Gastroesophageal sphincter (tissue), 3 donors: ENCODE data around the gene DACT2.

Source experiments
- CTCF ChIP-seq, 4 experiments: fragments of 200-600 bp in 2 of 4; fragments of 450-650 bp in 2 of 4; sonication (generic) in 1 of 4; IDR thresholded peaks; one replicate each; pipeline ENCODE4 v1.5.1; 2017 to 2019; ENCODE audit warnings: antibody characterized with exemption in 4 of 4, mild to moderate bottlenecking in 2 of 4, moderate library complexity in 2 of 4
- POLR2A ChIP-seq, 2 donors: fragments of 450-650 bp; IDR thresholded peaks; one replicate each; pipeline ENCODE4 v1.6.1; 2017; ENCODE audit warnings: antibody characterized with exemption in 2 of 2, mild to moderate bottlenecking in 2 of 2, moderate library complexity in 1 of 2
- POLR2AphosphoS5 ChIP-seq: sonication (generic); formaldehyde crosslinking; IDR thresholded peaks from one replicate; pipeline ENCODE4 v1.6.1; 2017; ENCODE audit warnings: antibody characterized with exemption

GRCh38 chr6:168275168-168275567 lies 44.4 kb downstream of the DACT2 start:
- TF ChIP-seq CTCF (IDR thresholded peaks at IDR 0.05) = no peak
- no peak for TF ChIP-seq POLR2AphosphoS5
- TF ChIP-seq POLR2A (IDR thresholded peaks at IDR 0.05) = no peak
